Mucosa of descending colon (tissue), 3 donors: ENCODE data around the gene AMBP. TPM values are rescaled to one million over a fixed set of nuclear protein-coding genes. Genes with fewer than 3 reads are reported as not detected.

Source experiments
- ATAC-seq: fragments of 200-7000 bp; cut with Tn5 transposase; one replicate; pipeline ENCODE4 v1.9.1; 2020; ENCODE audit warnings: mild to moderate bottlenecking, moderate library complexity
- DNase-seq, 3 donors: peaks; one replicate each; pipeline ENCODE4 v3.0.0-alpha.2; 2020
- H3K36me3 ChIP-seq: fragments of 200-600 bp; one replicate; pipeline ENCODE4 v1.8.0; 2021; ENCODE audit warnings: low read depth, mild to moderate bottlenecking
- H3K4me1 ChIP-seq: fragments of 200-600 bp; one replicate; pipeline ENCODE4 v1.8.0; 2021; ENCODE audit warnings: low read depth, mild to moderate bottlenecking
- H3K4me3 ChIP-seq: fragments of 200-600 bp; one replicate; pipeline ENCODE4 v1.8.0; 2021; ENCODE audit warnings: mild to moderate bottlenecking
- H3K9me3 ChIP-seq: fragments of 200-600 bp; one replicate; pipeline ENCODE4 v1.8.0; 2021; ENCODE audit warnings: mild to moderate bottlenecking
- intact Hi-C, 2 donors: fragments of 100-400 bp; cut with DNase I in 1 of 2; cut with micrococcal nuclease in 1 of 2; formaldehyde crosslinking; loops; one replicate each; pipeline versions ENCODE4 v1.11.0 to v1.11.1; 2022; cut with DNase I, micrococcal nuclease
- long read RNA-seq, 2 donors: library from polyadenylated mRNA; unstranded; transcript quantifications; one replicate each; pipeline ENCODE4 v2.0.0, GENCODE V29; 2019 to 2021
- total RNA-seq, 3 donors: library from RNA; stranded (reverse); fragmentation: NEBNext Ultra II Directional in 2 of 3; extraction: Animal tissue kit (Norgen Biotek cat#: 25700) in 2 of 3; gene quantifications; one replicate each; pipeline versions ENCODE4 v1.2.1 to v1.2.4, GENCODE V29; 2021 to 2023
- TF ChIP-seq, protein P1 (sequence below): fragments of 200-600 bp; IDR thresholded peaks from one replicate; pipeline ENCODE4 v1.8.0; 2022; ENCODE audit warnings: antibody characterized with exemption, mild to moderate bottlenecking
- donor health status: DM: no; HTN: no; CAD: no; lungs with moderate emphysema.
- donor health status: DM: no; HTN: no; CAD: no.
- donor health status: DM: no; HTN: yes; CAD: no.

The AMBP gene
- total RNA-seq = under 1 TPM in 2 of 3 donors, not detected in 1; 0.63 to 0.81 TPM
- long read RNA-seq, donor 1 = 0 reads
- long read RNA-seq, donor 2, partial matches to known transcripts = 0 of 2 reads
- long read RNA-seq, donor 2, other reads (novel, unspliced or antisense) = 0 of 2 reads

DNA sequence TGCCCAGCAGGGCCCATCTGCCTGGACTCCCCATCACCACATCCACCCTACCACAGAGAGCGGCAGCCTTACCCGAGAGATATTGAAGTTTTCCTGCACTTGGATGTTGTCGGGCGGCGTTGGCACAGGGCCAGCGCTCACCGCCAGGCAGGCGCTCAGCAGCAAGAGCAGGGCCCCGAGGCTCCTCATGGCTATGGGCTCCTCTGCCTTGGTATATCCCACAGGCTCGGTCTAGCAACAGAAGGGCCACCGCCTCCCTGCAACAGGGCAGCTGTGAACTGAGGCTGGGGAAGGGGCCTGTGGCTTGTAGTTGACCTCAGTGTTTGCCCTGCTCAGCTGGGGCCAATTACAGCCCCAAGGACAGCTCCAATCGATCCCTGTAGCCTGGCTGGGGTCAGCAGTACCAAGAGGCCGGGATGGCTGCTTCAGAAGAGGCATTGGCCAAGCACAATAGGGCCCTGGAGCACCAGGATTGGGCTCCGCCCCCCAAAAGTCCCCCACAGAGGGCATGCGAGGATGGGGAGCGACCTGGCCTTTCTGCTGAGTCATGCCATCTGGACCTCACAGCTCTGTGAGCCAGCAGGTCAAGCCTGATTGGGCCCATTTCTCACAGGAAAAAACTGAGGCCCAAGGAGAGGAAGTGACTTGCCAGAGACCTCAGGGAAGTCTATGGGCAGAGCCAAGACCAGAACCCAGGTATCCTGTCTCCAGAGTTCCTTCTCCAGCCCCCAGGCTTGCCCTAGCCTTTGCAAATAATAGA lies at the start of gene AMBP:
AMBP (minus strand) TSS at position 280 of the 760 bp plus-strand sequence; CDS start at position 189, 91 bp downstream.
- peak; percentile 5 for ATAC-seq

DNA sequence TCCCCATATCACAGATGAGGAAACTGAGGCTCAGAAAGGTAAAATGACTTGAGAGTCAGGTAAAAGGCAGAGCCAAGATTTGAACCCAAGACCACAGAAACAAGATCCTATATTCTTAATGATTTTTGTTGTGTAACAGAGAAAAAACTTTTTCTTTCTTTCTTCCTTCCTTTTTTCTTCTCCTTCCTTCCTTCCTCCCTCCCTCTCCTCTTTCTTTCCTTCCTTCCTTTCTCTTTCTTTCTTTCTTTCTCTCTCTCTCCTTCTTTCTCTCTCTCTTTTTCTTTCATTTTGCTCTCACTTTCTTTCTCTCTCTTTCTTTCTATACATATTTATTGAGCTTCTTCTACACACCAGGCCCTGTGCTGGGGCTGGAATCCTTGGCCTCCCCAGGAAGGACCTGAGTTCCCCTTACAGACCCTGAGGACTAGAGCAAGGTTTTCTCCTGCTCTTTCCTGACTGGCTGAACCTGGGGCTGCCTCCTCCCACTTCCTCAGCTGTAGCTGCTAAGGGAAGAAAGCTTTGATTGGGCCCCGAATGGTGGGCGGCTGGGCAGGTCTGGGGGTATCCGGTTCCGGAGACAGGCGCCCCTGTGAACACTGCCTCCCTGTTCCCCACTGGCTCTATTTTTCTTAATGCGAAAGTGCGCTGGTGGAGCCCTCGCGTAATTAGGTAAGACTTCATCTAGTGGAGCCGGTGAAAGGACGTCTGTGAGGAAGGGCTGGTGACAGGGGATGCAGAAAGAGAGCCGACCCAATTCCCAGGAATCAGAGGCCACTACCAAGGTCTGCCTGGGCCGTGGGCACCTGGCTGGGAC lies 48.4 kb upstream of the AMBP start:
- DNase-seq (no peak), ATAC-seq (no peak)
- TF ChIP-seq, protein P1, sequence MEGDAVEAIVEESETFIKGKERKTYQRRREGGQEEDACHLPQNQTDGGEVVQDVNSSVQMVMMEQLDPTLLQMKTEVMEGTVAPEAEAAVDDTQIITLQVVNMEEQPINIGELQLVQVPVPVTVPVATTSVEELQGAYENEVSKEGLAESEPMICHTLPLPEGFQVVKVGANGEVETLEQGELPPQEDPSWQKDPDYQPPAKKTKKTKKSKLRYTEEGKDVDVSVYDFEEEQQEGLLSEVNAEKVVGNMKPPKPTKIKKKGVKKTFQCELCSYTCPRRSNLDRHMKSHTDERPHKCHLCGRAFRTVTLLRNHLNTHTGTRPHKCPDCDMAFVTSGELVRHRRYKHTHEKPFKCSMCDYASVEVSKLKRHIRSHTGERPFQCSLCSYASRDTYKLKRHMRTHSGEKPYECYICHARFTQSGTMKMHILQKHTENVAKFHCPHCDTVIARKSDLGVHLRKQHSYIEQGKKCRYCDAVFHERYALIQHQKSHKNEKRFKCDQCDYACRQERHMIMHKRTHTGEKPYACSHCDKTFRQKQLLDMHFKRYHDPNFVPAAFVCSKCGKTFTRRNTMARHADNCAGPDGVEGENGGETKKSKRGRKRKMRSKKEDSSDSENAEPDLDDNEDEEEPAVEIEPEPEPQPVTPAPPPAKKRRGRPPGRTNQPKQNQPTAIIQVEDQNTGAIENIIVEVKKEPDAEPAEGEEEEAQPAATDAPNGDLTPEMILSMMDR = no peak
- H3K4me1 ChIP-seq = no peaks in the 10 kb centered on the region
- no peaks in the 10 kb centered on the region for H3K9me3 ChIP-seq
- intact Hi-C loops = no loop called here
- H3K36me3 ChIP-seq = no peaks in the 10 kb centered on the region
- no peak overlapping the region for H3K4me3 ChIP-seq

More for the DNA sequence above, at the start of gene AMBP:
- Histone ChIP-seq H3K36me3 (no peaks in the 10 kb centered on the region), H3K9me3 (no peaks in the 10 kb centered on the region), H3K4me3 (no peak within 1 kb of the TSS), H3K4me1 (peaks cover 14% of the 10 kb centered on the region)
- DNase-seq = peak in 2 of 3 donors; percentile 64 to 71
- intact Hi-C loops = no loop called here
- TF ChIP-seq, protein P1 = no peak

DNA sequence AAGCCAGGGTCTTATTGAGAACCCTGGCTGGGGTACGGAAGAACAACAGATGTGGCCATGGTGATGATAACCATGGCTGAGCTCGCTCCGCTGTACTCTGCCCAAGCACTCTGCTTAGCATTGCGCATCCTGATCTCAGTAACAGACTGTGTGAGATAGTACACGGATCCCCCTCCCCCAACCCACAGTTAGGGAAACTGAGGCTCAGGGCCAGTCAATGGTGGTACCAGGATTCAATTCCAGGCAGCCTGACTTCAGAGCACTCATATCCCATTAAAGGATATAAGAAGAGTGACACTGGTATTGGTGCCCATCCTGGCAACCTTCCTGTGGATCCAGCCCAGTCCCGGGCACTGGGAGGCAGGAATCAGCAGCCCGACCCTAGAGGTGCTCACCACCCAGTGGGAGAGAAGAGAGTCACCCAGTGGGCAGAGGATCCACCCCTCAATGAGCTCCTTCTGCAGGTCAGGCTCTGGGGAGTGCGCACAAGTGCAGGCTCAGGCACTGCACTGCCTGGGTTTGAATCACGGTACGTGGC lies 47.4 kb upstream of the AMBP start:
- H3K4me3 ChIP-seq = no peak overlapping the region
- DNase-seq (no peak), ATAC-seq (no peak)
- H3K9me3 ChIP-seq = no peaks in the 10 kb centered on the region
- H3K4me1 ChIP-seq = no peaks in the 10 kb centered on the region
- no peaks in the 10 kb centered on the region for H3K36me3 ChIP-seq
- intact Hi-C loops = no loop called here
- TF ChIP-seq, protein P1 = no peak

DNA sequence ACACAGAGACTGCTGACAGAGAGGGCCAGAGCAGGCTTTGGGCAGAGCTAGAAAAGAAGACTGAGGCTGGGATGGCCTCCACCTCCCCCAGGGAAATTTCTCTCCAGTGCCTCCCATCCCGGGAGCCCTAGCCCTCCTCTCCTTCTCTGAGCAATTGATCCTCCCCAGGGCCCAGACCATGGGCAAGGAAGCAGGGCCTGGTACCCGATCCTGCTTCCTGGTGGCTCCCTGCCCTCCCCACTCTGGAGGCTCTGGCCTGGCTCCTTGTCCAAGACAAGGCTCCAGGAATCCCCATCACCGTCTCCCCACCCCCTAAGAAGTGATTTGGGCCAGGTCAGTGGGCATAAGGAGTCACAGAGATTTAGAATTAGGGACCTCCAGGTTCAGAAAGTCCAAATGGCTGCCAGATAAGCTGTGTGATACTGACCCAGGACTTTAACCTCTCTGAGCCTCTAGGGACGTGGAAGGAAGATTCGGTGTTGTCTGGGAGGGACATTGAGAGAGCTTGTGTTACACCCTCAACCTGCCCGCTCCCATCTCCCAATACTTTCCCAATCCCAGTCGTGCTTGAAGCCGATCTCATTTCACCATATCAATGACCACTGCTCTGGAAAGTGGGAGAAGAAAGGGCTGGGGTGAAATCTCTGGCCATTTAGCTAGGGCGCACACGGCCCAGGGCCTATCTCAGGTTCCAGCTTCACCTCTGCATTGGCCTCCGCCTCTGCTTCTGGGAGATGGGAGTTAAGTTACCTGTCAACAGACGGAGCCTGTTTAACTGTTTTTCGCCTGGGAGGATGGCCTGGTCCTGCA lies 46.8 kb upstream of the AMBP start:
- DNase-seq (no peak), ATAC-seq (no peak)
- TF ChIP-seq, protein P1 = no peak
- Histone ChIP-seq H3K4me1 (no peaks in the 10 kb centered on the region), H3K9me3 (no peaks in the 10 kb centered on the region), H3K4me3 (no peak overlapping the region), H3K36me3 (no peaks in the 10 kb centered on the region)
- intact Hi-C loops = no loop called here

DNA sequence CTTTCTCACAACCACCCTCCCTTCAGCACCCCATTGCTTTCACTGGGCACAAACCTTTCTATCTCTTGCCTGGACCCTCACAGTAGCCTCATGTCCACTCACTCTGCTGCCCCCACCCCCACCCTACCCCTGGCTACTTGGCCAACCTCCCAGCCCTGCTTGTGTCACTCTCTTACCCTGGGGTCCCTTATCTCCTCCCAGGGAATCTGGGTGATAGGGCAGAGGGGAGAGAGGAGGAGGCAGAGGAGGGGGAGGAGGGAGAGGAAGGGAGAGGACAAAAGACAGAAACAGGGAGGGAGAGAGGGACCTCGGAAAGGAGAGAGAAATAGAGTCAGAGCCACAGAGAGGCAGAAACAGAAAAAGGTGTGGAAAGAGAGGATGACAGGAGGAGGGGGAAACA lies 46.0 kb upstream of the AMBP start:
- TF ChIP-seq, protein P1 = no peak
- no peaks in the 10 kb centered on the region for H3K4me1 ChIP-seq
- H3K36me3 ChIP-seq = no peaks in the 10 kb centered on the region
- DNase-seq = no peak
- H3K9me3 ChIP-seq = no peaks in the 10 kb centered on the region
- no peak overlapping the region for H3K4me3 ChIP-seq
- intact Hi-C loops = no loop called here
- no peak for ATAC-seq
